ENCODE results near the gene TREML2. TPM values are rescaled to one million over a fixed set of nuclear protein-coding genes. Genes with fewer than 3 reads are reported as not detected.

The TREML2 gene
- total and polyA plus RNA-seq, 2 of the 8 experiments (the other 6 are each of a cell fraction or from before 2014, with no cell fraction given): 0.09 to 0.18 TPM

DNA sequence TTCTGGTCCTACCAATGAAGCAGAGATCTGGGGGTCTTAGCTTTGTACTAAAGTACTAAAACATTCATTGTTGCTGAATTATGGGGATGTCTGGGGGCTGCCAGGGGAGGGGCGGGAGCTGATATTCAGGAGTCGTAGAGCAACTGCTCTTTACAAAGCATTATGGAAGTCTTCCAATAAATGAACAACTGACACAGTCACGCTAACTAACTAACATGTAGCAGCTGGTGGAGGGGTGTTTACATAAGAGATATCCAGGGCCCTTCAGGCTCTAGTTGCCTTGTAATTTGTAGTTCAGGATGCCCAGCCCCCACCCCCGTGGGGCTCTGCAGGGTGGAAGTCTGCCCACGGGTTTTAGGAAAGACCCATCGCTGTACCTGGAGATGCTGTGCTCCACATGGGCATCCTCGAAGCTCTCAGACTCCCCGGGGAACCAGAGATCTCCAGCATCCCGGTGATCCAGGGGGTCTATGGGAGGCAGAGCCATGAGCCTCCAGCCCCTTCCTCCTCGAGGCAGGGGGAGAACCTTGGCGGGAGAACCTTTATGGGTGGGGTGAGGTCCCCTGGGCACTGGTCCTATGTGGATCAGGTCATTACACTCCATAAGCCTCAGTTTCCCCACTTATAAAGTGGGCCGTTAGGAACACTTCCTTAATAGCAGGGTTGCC is 41.4 kb downstream of the TREML2 start (continued):
- no peak for TF ChIP-seq RAD21 (IDR thresholded peaks at IDR 0.05 in 1 of 2, conservative IDR thresholded peaks at IDR 0.05 in 1 of 2; ENCODE audit: low read depth in 2 of 2, low read length in 2 of 2)
- TF ChIP-seq, protein P1, sequence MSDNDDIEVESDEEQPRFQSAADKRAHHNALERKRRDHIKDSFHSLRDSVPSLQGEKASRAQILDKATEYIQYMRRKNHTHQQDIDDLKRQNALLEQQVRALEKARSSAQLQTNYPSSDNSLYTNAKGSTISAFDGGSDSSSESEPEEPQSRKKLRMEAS (IDR thresholded peaks at IDR 0.05): no peak
- TF ChIP-seq, protein P2, sequence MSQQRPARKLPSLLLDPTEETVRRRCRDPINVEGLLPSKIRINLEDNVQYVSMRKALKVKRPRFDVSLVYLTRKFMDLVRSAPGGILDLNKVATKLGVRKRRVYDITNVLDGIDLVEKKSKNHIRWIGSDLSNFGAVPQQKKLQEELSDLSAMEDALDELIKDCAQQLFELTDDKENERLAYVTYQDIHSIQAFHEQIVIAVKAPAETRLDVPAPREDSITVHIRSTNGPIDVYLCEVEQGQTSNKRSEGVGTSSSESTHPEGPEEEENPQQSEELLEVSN (IDR thresholded peaks at IDR 0.05): no peak
- no peak for TF ChIP-seq SUZ12 (IDR thresholded peaks at IDR 0.05; ENCODE audit: low read length)
- TF ChIP-seq HDAC6 (IDR thresholded peaks at IDR 0.05; ENCODE audit: low read depth, low read length): no peak
- no peak for TF ChIP-seq CHD7 (IDR thresholded peaks at IDR 0.05; ENCODE audit: insufficient replicate concordance, low read length)
